EL (cell line): ENCODE data around the gene SATB2.

ENCODE experiments used
- DNase-seq: peaks from one replicate; pipeline ENCODE4 v3.0.0-alpha.2; 2016

Gene SATB2

GRCh38 chr2:199228887-199229819 is 228.6 kb downstream of the SATB2 start:
- peak; percentile 98 for DNase-seq

GRCh38 chr2:199223791-199224190 is 233.9 kb downstream of the SATB2 start:
- DNase-seq: peak; percentile 10

GRCh38 chr2:199220920-199221319 is 236.8 kb downstream of the SATB2 start:
- no peak for DNase-seq

GRCh38 chr2:199219551-199219950 is 238.2 kb downstream of the SATB2 start:
- no peak for DNase-seq
